OCI-LY1 (cell line): ENCODE measurements around the gene MAP7D1.
A peak's percentile ranks its signal among the peaks of the same experiment; 100 is the strongest.

Experiments
- H2AFZ ChIP-seq: fragments of 200-600 bp; sonication (generic), shearing (Covaris generic); 2 replicates; pipeline ENCODE4 v1.6.0; 2014; ENCODE audit warnings: antibody characterized with exemption, mild to moderate bottlenecking, low read length
- H3F3A ChIP-seq: fragments of 200-600 bp; sonication (generic), shearing (Covaris generic); 2 replicates; pipeline ENCODE4 v1.6.0; 2014; ENCODE audit warnings: mild to moderate bottlenecking, antibody characterized with exemption, low read length, moderate library complexity; ENCODE audit not compliant: insufficient read depth
- H3K27ac ChIP-seq: fragments of 200-600 bp; sonication (generic); 2 replicates; pipeline ENCODE4 v1.5.1; 2014; ENCODE audit warnings: low read length, mixed run types, mild to moderate bottlenecking, low read depth; ENCODE audit not compliant: poor library complexity, severe bottlenecking
- H3K27me3 ChIP-seq: fragments of 200-600 bp; sonication (generic); 2 replicates; pipeline ENCODE4 v1.6.0; 2014; ENCODE audit warnings: antibody characterized with exemption, mild to moderate bottlenecking, low read length, moderate library complexity; ENCODE audit not compliant: insufficient read depth
- H3K36me3 ChIP-seq: fragments of 200-600 bp; sonication (generic); 2 replicates; pipeline ENCODE4 v1.6.1; 2014; ENCODE audit warnings: mild to moderate bottlenecking, antibody characterized with exemption, low read length, moderate library complexity, mixed read lengths; ENCODE audit not compliant: insufficient read depth
- H3K4me1 ChIP-seq: fragments of 200-600 bp; sonication (generic); 2 replicates; pipeline ENCODE4 v1.5.1; 2014; ENCODE audit warnings: mild to moderate bottlenecking, low read length, moderate library complexity; ENCODE audit not compliant: insufficient read depth, severe bottlenecking
- H3K4me2 ChIP-seq: fragments of 200-600 bp; sonication (generic), shearing (Covaris generic); 2 replicates; pipeline ENCODE4 v1.6.1; 2014; ENCODE audit warnings: low read length
- H3K4me3 ChIP-seq: fragments of 200-600 bp; sonication (generic); 2 replicates; pipeline ENCODE4 v1.5.1; 2014; ENCODE audit warnings: low read length, low read depth, mild to moderate bottlenecking, mixed read lengths; ENCODE audit not compliant: poor library complexity, severe bottlenecking
- H3K79me2 ChIP-seq: fragments of 200-600 bp; shearing (Covaris generic); 2 replicates; pipeline ENCODE4 v1.6.1; 2016; ENCODE audit warnings: mixed run types, low read length, mixed read lengths; ENCODE audit not compliant: insufficient read depth
- H3K9ac ChIP-seq: fragments of 200-600 bp; sonication (generic), shearing (Covaris generic); 2 replicates; pipeline ENCODE4 v1.6.1; 2014; ENCODE audit warnings: mild to moderate bottlenecking, low read length, mixed read lengths
- H3K9me2 ChIP-seq: fragments of 200-600 bp; sonication (generic), shearing (Covaris generic); 2 replicates; pipeline ENCODE4 v1.6.1; 2014; ENCODE audit warnings: low read depth, mild to moderate bottlenecking, low read length, mixed read lengths
- H3K9me3 ChIP-seq: fragments of 200-600 bp; shearing (Covaris generic); 2 replicates; pipeline ENCODE4 v1.6.1; 2014; ENCODE audit warnings: low read length, mixed read lengths
- H4K20me1 ChIP-seq: fragments of 200-600 bp; sonication (generic), shearing (Covaris generic); 2 replicates; pipeline ENCODE4 v1.6.0; 2016; ENCODE audit warnings: mild to moderate bottlenecking, low read length; ENCODE audit not compliant: insufficient read depth
- CTCF ChIP-seq: fragments of 200-600 bp; sonication (generic), shearing (Covaris generic); IDR thresholded peaks from 2 replicates; pipeline ENCODE4 v1.5.1; 2017; ENCODE audit warnings: mild to moderate bottlenecking, antibody characterized with exemption, low read length, moderate library complexity, mixed read lengths
- EZH2 ChIP-seq: fragments of 200-600 bp; sonication (generic), shearing (Covaris generic); IDR thresholded peaks from 2 replicates; pipeline ENCODE4 v1.8.0; 2017; ENCODE audit warnings: borderline replicate concordance, mixed run types, mild to moderate bottlenecking, antibody characterized with exemption, low read length, moderate library complexity, mixed read lengths

MAP7D1 gene

GRCh38 chr1:36176106-36176949 lies 20.4 kb downstream of the MAP7D1 start:
- H3F3A ChIP-seq: no peaks in the 10 kb centered on the region
- H3K4me2 ChIP-seq: no peak overlapping the region
- H3K9me2 ChIP-seq: no peaks in the 10 kb centered on the region
- no peak overlapping the region for H2AFZ ChIP-seq
- no peak overlapping the region for H3K4me3 ChIP-seq
- TF ChIP-seq EZH2 (no peak), CTCF (no peak)
- H3K4me1 ChIP-seq: peaks cover 24% of the 10 kb centered on the region
- no peaks in the 10 kb centered on the region for H4K20me1 ChIP-seq
- H3K79me2 ChIP-seq: no peaks in the 10 kb centered on the region
- no peak overlapping the region for H3K9ac ChIP-seq
- H3K27me3 ChIP-seq: no peaks in the 10 kb centered on the region
- H3K27ac ChIP-seq: peak overlapping the region; percentile 91
- peaks cover 85% of the 10 kb centered on the region for H3K36me3 ChIP-seq
- H3K9me3 ChIP-seq: no peaks in the 10 kb centered on the region

GRCh38 chr1:36177589-36178431 lies 21.9 kb downstream of the MAP7D1 start:
- H2AFZ ChIP-seq: no peak overlapping the region
- H3K4me3 ChIP-seq: no peak overlapping the region
- no peak overlapping the region for H3K9ac ChIP-seq
- H3K27ac ChIP-seq: no peak overlapping the region
- no peaks in the 10 kb centered on the region for H3K79me2 ChIP-seq
- no peak overlapping the region for H3K4me2 ChIP-seq
- H3F3A ChIP-seq: no peaks in the 10 kb centered on the region
- TF ChIP-seq EZH2: no peak
- TF ChIP-seq CTCF: no peak
- no peaks in the 10 kb centered on the region for H4K20me1 ChIP-seq
- no peaks in the 10 kb centered on the region for H3K9me2 ChIP-seq
- no peaks in the 10 kb centered on the region for H3K9me3 ChIP-seq
- H3K36me3 ChIP-seq: peaks cover 77% of the 10 kb centered on the region
- peaks cover 24% of the 10 kb centered on the region for H3K4me1 ChIP-seq
- no peaks in the 10 kb centered on the region for H3K27me3 ChIP-seq

GRCh38 chr1:36178471-36179219 lies 22.7 kb downstream of the MAP7D1 start:
- Histone ChIP-seq H3K9me2 (no peaks in the 10 kb centered on the region), H3K9ac (no peak overlapping the region), H2AFZ (no peak overlapping the region), H3K9me3 (no peaks in the 10 kb centered on the region), H3K4me3 (no peak overlapping the region), H3K36me3 (peaks cover 68% of the 10 kb centered on the region), H4K20me1 (no peaks in the 10 kb centered on the region), H3K4me1 (peaks cover 23% of the 10 kb centered on the region), H3K27me3 (no peaks in the 10 kb centered on the region), H3K4me2 (no peak overlapping the region), H3K79me2 (no peaks in the 10 kb centered on the region), H3K27ac (no peak overlapping the region), H3F3A (no peaks in the 10 kb centered on the region)
- TF ChIP-seq CTCF (no peak), EZH2 (no peak)
